GM12878 (cell line): Measurements from ENCODE around the gene TEX54. TPM values are rescaled to one million over a fixed set of nuclear protein-coding genes. Genes with fewer than 3 reads are reported as not detected.

ENCODE experiments used
- ATAC-seq: fragments of 200-7000 bp; cut with Tn5 transposase; 3 replicates; pipeline ENCODE4 v1.9.1; 2020; ENCODE audit warnings: mild to moderate bottlenecking, moderate library complexity
- BruUV-seq: library from RNA; stranded (reverse); fragments of 400-500 nt; replicated peaks from 2 replicates; lab custom pipeline; 2021; lab: Mats Ljungman, UMichigan
- CTCF ChIA-PET: fragments of 300-600 bp; sonication (Branson Sonifier 250); formaldehyde crosslinking; extraction: SDS; loops from one replicate; lab custom pipeline; 2021; ENCODE audit warnings: inconsistent platforms; lab: Yijun Ruan, JAX
- POLR2A ChIA-PET: fragments of 350-600 bp; formaldehyde crosslinking; extraction: SDS; loops from one replicate; lab custom pipeline; 2021; ENCODE audit warnings: inconsistent platforms; lab: Charles Lee
- RAD21 ChIA-PET: fragments of 300-600 bp; sonication (Branson Sonifier 250); formaldehyde crosslinking; loops from one replicate; lab custom pipeline; 2023; ENCODE audit warnings: antibody characterized with exemption; ENCODE audit not compliant: unreplicated experiment; lab: Charles Lee
- SMC1A ChIA-PET: fragments of 300-600 bp; sonication (Branson Sonifier 250); formaldehyde crosslinking; loops from one replicate; lab custom pipeline; 2023; ENCODE audit not compliant: unreplicated experiment, uncharacterized antibody; lab: Charles Lee
- DNase-seq: peaks from one replicate; pipeline ENCODE4 v3.0.0-alpha.2; 2011; ENCODE audit warnings: low read depth, low spot score
- FAIRE-seq: peaks from 3 replicates; lab custom pipeline; 2011; peaks lifted over from hg19 to GRCh38; lab: Jason Lieb, UNC
- H2AFZ ChIP-seq: 2 replicates; pipeline ENCODE4 v1.6.0; 2011; ENCODE audit warnings: low read depth, low read length, control low read depth; ENCODE audit not compliant: control insufficient read depth
- H3K27ac ChIP-seq: 2 replicates; pipeline ENCODE4 v1.5.1; 2011; ENCODE audit warnings: control low read depth; ENCODE audit not compliant: control insufficient read depth, insufficient read depth
- H3K27me3 ChIP-seq, 2 experiments: replicated peaks in 1 of 2; 2 replicates each; pipeline versions ENCODE4 v1.6.0 to v1.6.1; 2011; ENCODE audit warnings: low read length in 1 of 2; ENCODE audit not compliant: control insufficient read depth in 2 of 2, insufficient read depth in 2 of 2
- H3K36me3 ChIP-seq, 2 experiments: 2 replicates each; pipeline ENCODE4 v1.5.1; 2011; ENCODE audit warnings: low read length in 1 of 2; ENCODE audit not compliant: control insufficient read depth in 2 of 2, insufficient read depth in 2 of 2
- H3K4me1 ChIP-seq: 2 replicates; pipeline ENCODE4 v1.6.1; 2011; ENCODE audit warnings: mild to moderate bottlenecking, low read length, moderate library complexity, mixed read lengths; ENCODE audit not compliant: control insufficient read depth, insufficient read depth
- H3K4me2 ChIP-seq: 2 replicates; pipeline ENCODE4 v1.6.0; 2011; ENCODE audit warnings: control low read depth; ENCODE audit not compliant: control insufficient read depth, insufficient read depth
- H3K4me3 ChIP-seq: fragments of 200-600 bp; sonication (generic); 2 replicates; pipeline ENCODE4 v1.5.1; 2016
- H3K79me2 ChIP-seq: 2 replicates; pipeline ENCODE4 v1.6.0; 2011; ENCODE audit warnings: low read length; ENCODE audit not compliant: control insufficient read depth, insufficient read depth
- H3K9ac ChIP-seq: 2 replicates; pipeline ENCODE4 v1.8.0; 2011; ENCODE audit warnings: low read length, control low read depth, mixed read lengths; ENCODE audit not compliant: control insufficient read depth, insufficient read depth
- H3K9me3 ChIP-seq: replicated peaks from 3 replicates; pipeline ENCODE4 v1.5.1; 2011; ENCODE audit warnings: mild to moderate bottlenecking, low read length; ENCODE audit not compliant: control insufficient read depth, insufficient read depth
- H4K20me1 ChIP-seq: 2 replicates; pipeline ENCODE4 v1.6.0; 2011; ENCODE audit not compliant: control insufficient read depth, insufficient read depth
- CBX5 ChIP-seq: sonication (generic); IDR thresholded peaks from 2 replicates; pipeline ENCODE4 v1.6.1; 2016; ENCODE audit warnings: low read depth, moderate library complexity, mild to moderate bottlenecking, inconsistent platforms
- E2F8 ChIP-seq: fragments of 450-650 bp; IDR thresholded peaks from 2 replicates; pipeline ENCODE4 v1.6.1; 2018; ENCODE audit warnings: mild to moderate bottlenecking, low read depth, moderate library complexity; ENCODE audit not compliant: partially characterized antibody
- HCFC1 ChIP-seq: fragments of 150-350 bp; IDR thresholded peaks from 2 replicates; pipeline ENCODE4 v1.6.1; 2014; ENCODE audit warnings: low read length
- IKZF1 ChIP-seq: fragments of 450-650 bp; conservative IDR thresholded peaks from 2 replicates; pipeline ENCODE4 v1.6.1; 2017; ENCODE audit warnings: antibody characterized with exemption, mild to moderate bottlenecking
- IRF3 ChIP-seq: fragments of 450-650 bp; IDR thresholded peaks from 2 replicates; pipeline ENCODE4 v1.6.1; 2014; ENCODE audit warnings: mild to moderate bottlenecking
- JUNB ChIP-seq: IDR thresholded peaks from 2 replicates; pipeline ENCODE4 v1.6.1; 2016; ENCODE audit warnings: antibody characterized with exemption, mild to moderate bottlenecking
- NFYB ChIP-seq: IDR thresholded peaks from 2 replicates; pipeline ENCODE4 v1.6.1; 2011; ENCODE audit warnings: low read depth, mild to moderate bottlenecking, low read length, improper control_type of control experiment, moderate library complexity; ENCODE audit not compliant: insufficient read depth
- SIN3A ChIP-seq: IDR thresholded peaks from 2 replicates; pipeline ENCODE4 v1.6.1; 2012; ENCODE audit warnings: low read depth, low read length, improper control_type of control experiment
- SUPT20H ChIP-seq: IDR thresholded peaks from 2 replicates; pipeline ENCODE4 v1.6.1; 2011; ENCODE audit warnings: low read depth, mild to moderate bottlenecking, low read length, moderate library complexity, borderline replicate concordance; ENCODE audit not compliant: control insufficient read depth
- WRNIP1 ChIP-seq: IDR thresholded peaks from 2 replicates; pipeline ENCODE4 v1.6.1; 2011; ENCODE audit warnings: low read depth, low read length, improper control_type of control experiment, borderline replicate concordance
- ZBTB40 ChIP-seq: fragments of 450-650 bp; IDR thresholded peaks from 2 replicates; pipeline ENCODE4 v1.6.1; 2016; ENCODE audit warnings: mild to moderate bottlenecking, moderate library complexity, borderline replicate concordance
- ZNF592 ChIP-seq: fragments of 450-650 bp; IDR thresholded peaks from 2 replicates; pipeline ENCODE4 v1.6.1; 2017; ENCODE audit warnings: mild to moderate bottlenecking, moderate library complexity
- WGBS: methylation state at CpG from one replicate; pipeline ENCODE4 v1.1.6; 2016; ENCODE audit warnings: low lambda C conversion rate; ENCODE audit not compliant: insufficient replicate concordance, insufficient coverage; ENCODE audit errors: missing lambda C conversion rate; 5-methylcytosine and 5-hydroxymethylcytosine counted together
- in situ Hi-C: fragments of 300-500 bp; cut with MboI; formaldehyde crosslinking; loops from 9 replicates; pipeline ENCODE4 v1.14.3; 2018; ENCODE audit warnings: mixed read lengths
- intact Hi-C: fragments of 100-400 bp; cut with micrococcal nuclease; formaldehyde crosslinking; loops from one replicate; pipeline ENCODE4 v1.14.2; 2022; ENCODE audit not compliant: unreplicated experiment
- polyA plus RNA-seq, 11 experiments: library from polyadenylated mRNA; depleted of rRNA in 4 of 11; unstranded in 6 of 11; stranded (reverse) in 5 of 11; fragments of >200 nt; fragmentation: Nextera tagmentation in 4 of 11; fragmentation: Illumina TruSeq in 1 of 11; extraction: Ambion mirVana in 4 of 11; extraction: Trizol in 1 of 11; gene quantifications; 1 replicate in 1 of 11; 2 replicates in 10 of 11; pipeline versions ENCODE4 v1.2.1 to v1.2.3, GENCODE V29; 2011 to 2016; ENCODE audit warnings: inconsistent platforms in 2 of 11, missing spikeins in 2 of 11, low read depth in 1 of 11
- total RNA-seq, 4 experiments: library from RNA; depleted of rRNA in 3 of 4; stranded (reverse); fragments of >200 nt in 3 of 4; fragmentation: Illumina TruSeq in 1 of 4; extraction: Trizol in 1 of 4; gene quantifications; 2 replicates each; pipeline versions ENCODE4 v1.2.1 to v1.2.3, GENCODE V29; 2013 to 2021

The TEX54 gene
- total and polyA plus RNA-seq, 10 of the 15 experiments (the other 5 are each of a cell fraction or from before 2014, with no cell fraction given) = 0.38 to 0.68 (median 0.51) TPM; not detected in 7

GRCh38 chr11:62835336-62835735 is 2.7 kb upstream of the TEX54 start:
- Histone ChIP-seq H3K4me1 (peaks cover 4% of the 10 kb centered on the region), H2AFZ (no peak overlapping the region), H3K9me3 (no peaks in the 10 kb centered on the region), H3K9ac (no peak overlapping the region), H3K27me3 (no peaks in the 10 kb centered on the region), H3K36me3 (peaks cover 15 to 17% of the 10 kb centered on the region in 2 experiments), H3K4me3 (no peak overlapping the region), H3K4me2 (no peak overlapping the region), H3K79me2 (peaks cover 35% of the 10 kb centered on the region), H4K20me1 (no peaks in the 10 kb centered on the region), H3K27ac (no peak overlapping the region)
- RAD21 ChIA-PET = no interaction called here
- FAIRE-seq (no peak), DNase-seq (no peak), ATAC-seq (no peak)
- BruUV-seq = no TSS peak
- in situ Hi-C loops = no loop called here
- SMC1A ChIA-PET = no interaction called here
- intact Hi-C loops = loop anchor here (10.0 kb wide), 1 partner anchor 241 kb away; the partner anchor contains the start of gene TUT1
- CTCF ChIA-PET = no interaction called here
- POLR2A ChIA-PET = no interaction called here
- 90% methylated on average over 8 of the region's 8 CpGs for WGBS
- TF ChIP-seq CBX5 (no peak), IKZF1 (no peak), IRF3 (no peak), SIN3A (no peak), NFYB (no peak), WRNIP1 (no peak), ZBTB40 (no peak), ZNF592 (no peak), E2F8 (no peak), HCFC1 (no peak), SUPT20H (no peak), JUNB (no peak)
